Fibroblast of villous mesenchyme (primary cell): Measurements from ENCODE around the gene AFF3. TPM values are rescaled to one million over a fixed set of nuclear protein-coding genes. Genes with fewer than 3 reads are reported as not detected.

ENCODE experiments used
- DNase-seq: peaks from one replicate; pipeline ENCODE4 v3.0.0-alpha.2; 2010; ENCODE audit warnings: low read depth
- H3K4me3 ChIP-seq: 2 replicates; pipeline ENCODE4 v1.5.1; 2011; ENCODE audit warnings: low read depth, mild to moderate bottlenecking, low read length
- total RNA-seq: library from RNA; depleted of rRNA; stranded (reverse); fragments of >200 nt; gene quantifications from 2 replicates; pipeline ENCODE4 v1.2.3, GENCODE V29; 2012
- TF ChIP-seq, protein P1 (sequence below): IDR thresholded peaks from 2 replicates; pipeline ENCODE4 v1.5.1; 2012; ENCODE audit warnings: low read depth, mild to moderate bottlenecking, low read length; ENCODE audit not compliant: insufficient read depth

The AFF3 gene
- total RNA-seq, 1 donor = 19.4 TPM

DNA sequence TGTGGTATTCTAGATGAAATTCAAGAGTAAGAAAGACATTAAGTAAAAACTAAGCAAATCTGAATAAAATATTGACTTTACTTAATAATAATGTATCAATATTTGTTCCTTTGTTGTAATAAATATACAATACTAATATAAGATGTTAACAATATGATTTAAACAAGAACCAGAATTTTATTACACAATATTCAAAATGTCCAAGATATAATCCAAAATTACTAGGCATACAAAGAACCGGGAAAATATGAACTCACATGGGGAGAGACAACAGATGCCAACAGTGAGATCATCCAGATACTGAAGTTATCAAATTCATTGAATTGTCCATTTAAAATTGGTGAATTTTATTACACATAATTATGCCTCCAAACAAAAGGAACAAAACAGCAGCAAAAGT, 286.3 kb downstream of the AFF3 start:
- TF ChIP-seq, protein P1, sequence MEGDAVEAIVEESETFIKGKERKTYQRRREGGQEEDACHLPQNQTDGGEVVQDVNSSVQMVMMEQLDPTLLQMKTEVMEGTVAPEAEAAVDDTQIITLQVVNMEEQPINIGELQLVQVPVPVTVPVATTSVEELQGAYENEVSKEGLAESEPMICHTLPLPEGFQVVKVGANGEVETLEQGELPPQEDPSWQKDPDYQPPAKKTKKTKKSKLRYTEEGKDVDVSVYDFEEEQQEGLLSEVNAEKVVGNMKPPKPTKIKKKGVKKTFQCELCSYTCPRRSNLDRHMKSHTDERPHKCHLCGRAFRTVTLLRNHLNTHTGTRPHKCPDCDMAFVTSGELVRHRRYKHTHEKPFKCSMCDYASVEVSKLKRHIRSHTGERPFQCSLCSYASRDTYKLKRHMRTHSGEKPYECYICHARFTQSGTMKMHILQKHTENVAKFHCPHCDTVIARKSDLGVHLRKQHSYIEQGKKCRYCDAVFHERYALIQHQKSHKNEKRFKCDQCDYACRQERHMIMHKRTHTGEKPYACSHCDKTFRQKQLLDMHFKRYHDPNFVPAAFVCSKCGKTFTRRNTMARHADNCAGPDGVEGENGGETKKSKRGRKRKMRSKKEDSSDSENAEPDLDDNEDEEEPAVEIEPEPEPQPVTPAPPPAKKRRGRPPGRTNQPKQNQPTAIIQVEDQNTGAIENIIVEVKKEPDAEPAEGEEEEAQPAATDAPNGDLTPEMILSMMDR = no peak
- no peak overlapping the region for H3K4me3 ChIP-seq
- no peak for DNase-seq

DNA sequence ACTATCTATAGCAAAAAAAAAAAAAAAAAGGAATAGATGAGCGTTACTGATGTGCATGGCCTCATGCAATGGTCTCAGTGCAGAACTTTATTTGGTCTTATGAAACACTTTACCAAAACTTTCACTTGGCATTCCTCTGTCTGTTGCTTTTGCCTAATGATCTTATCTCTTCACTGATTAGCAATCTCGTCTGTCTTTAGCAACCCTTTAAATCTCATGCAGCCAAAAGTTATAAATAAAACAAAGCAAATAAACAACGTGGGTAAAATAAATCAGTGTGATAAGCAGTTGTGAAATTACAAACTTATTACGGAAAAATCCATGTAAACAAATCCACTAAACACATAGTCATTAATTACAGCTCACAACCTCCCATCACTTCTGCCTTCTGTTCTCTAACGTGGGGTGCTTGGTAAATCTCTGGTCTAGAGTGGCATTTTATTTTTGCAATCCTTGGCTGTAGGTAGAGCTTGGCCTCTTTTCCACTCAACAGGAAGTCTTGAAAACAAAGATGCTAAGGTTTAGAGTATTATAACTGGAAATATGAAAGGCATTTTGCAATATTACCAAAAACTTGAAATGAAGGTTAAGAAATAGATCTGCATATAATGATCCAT, 288.0 kb downstream of the AFF3 start:
- H3K4me3 ChIP-seq = no peak overlapping the region
- peak; percentile 39 for DNase-seq
- TF ChIP-seq, protein P1 = no peak

DNA sequence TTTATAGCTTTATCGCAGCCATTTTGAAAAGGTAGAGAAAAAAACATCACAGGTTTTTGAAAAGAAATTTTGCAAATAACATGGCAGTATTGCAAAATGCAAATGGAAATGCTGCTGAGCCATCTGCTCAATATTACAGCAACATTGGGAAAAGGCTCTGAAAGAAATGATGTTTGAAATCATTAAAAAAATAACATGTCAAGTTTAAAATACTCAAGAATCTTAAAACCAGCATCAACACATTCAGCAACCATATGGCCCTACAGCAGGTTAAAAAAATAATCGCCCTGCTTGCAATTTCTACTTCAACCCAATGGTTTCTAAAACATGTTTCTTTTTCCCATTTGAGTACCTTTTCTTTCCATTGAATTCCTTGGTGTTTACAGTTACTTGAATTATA, 289.4 kb downstream of the AFF3 start:
- H3K4me3 ChIP-seq = no peak overlapping the region
- TF ChIP-seq, protein P1 = no peak
- peak; percentile 19 for DNase-seq

DNA sequence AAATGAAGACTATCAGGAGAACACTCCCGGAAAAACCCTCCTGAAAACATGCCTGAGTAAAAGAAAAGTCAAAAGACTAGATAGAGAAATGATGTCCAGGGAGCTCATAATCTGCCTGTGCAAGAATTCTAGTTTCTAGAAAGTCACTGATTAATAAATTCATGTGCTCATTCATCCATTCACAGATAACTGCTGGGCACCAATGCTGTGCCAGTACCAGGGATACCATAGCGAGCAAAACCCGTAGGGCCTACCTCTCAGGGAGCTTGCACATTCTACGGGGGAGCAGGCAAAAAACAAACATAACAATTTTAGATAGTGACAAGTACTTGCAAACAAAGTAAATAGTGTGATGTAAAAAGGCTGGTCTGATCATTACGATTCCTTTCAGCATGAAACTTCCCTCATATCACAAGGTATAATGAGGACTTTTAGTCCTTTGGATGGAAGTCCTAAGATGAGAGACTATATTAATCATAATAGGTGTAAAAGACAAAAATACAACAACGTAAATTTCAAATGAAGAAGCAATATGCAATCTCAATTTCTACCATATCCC, 289.9 kb downstream of the AFF3 start:
- no peak overlapping the region for H3K4me3 ChIP-seq
- no peak for DNase-seq
- TF ChIP-seq, protein P1 = no peak

DNA sequence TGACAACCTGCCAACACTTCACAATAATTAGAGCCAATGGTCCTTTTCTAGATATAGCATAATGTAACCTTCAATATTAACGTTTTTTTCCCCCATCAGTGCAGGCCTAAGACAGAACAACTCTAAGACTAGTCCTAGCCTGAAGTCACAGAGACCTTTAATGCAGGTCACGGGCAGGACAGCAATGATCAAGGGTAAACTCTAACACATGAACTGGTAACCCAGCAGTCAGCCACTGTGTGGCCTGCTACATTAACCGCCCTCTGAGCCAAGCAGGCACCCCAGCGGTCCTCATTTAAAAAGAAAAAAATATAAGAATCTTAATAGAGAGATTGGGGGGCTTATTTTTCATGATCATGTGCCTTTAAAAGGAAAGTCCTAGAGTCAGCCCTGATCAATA, 290.6 kb downstream of the AFF3 start:
- H3K4me3 ChIP-seq = no peak overlapping the region
- TF ChIP-seq, protein P1 = no peak
- DNase-seq = no peak

DNA sequence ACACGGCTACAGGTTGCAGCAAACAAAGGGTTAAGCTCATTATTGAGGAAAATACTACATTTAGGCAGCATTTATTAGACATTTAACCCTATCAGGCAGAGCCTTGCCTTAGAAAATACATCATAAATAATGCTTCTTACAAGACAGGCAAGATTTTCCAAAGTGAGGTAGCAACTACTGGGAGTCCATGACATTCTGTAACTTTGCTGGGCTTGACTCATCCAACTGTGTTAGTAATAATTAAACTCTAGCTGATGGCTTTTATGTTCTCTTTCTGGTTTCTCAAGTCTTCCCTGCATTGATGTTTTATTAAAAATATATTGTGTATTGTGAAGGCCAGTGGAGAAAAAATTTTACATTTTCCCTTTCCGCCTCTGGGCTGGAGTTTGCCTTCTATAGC, 291.3 kb downstream of the AFF3 start:
- TF ChIP-seq, protein P1 = no peak
- no peak overlapping the region for H3K4me3 ChIP-seq
- peak; percentile 29 for DNase-seq
